Measurements from ENCODE around the gene GHR. TPM values are rescaled to one million over a fixed set of nuclear protein-coding genes. Genes with fewer than 3 reads are reported as not detected.

GHR gene
- polyA plus RNA-seq, 3 donors: not detected

GRCh38 chr5:42422656-42423280 is 471 bp upstream of the GHR start:
- intact Hi-C loops (cut with micrococcal nuclease): no loop called here

GRCh38 chr5:42426016-42426415 is 2.8 kb downstream of the GHR start:
- Histone ChIP-seq H2AFZ (ENCODE audit: insufficient read depth, low read depth, low read length, poor library complexity, severe bottlenecking) (no peak overlapping the region), H4K20me1 (ENCODE audit: insufficient read depth, low read length) (no peaks in the 10 kb centered on the region), H3K27me3 (ENCODE audit: control insufficient read depth in 2 of 2, insufficient read depth in 2 of 2, low read length in 2 of 2) (peaks cover 22 to 37% of the 10 kb centered on the region in 2 donors), H3K9ac (ENCODE audit: insufficient read depth, low read length, poor library complexity, severe bottlenecking) (no peak overlapping the region), H3K36me3 (replicated peaks in 1 of 2; ENCODE audit: control insufficient read depth in 1 of 2, insufficient read depth in 2 of 2, low read length in 2 of 2) (no peaks in the 10 kb centered on the region), H3K4me2 (replicated peaks; ENCODE audit: extremely low read depth, low read length, poor library complexity, severe bottlenecking) (no peak overlapping the region), H3K9me3 (replicated peaks in 1 of 2; ENCODE audit: control insufficient read depth in 1 of 2, insufficient read depth in 1 of 2, low read length in 2 of 2) (peaks cover 0 to 6% of the 10 kb centered on the region in 2 donors), H3K79me2 (ENCODE audit: insufficient read depth, low read length) (no peaks in the 10 kb centered on the region), H3K4me3 (replicated peaks in 1 of 3; ENCODE audit: low read depth in 2 of 3, low read length in 3 of 3) (no peak overlapping the region), H3K27ac (ENCODE audit: low read depth in 1 of 2, low read length in 2 of 2) (no peak overlapping the region), H3K4me1 (ENCODE audit: control insufficient read depth in 1 of 2, insufficient read depth in 2 of 2, low read length in 2 of 2) (peaks cover 7 to 13% of the 10 kb centered on the region in 2 donors)
- Mint-ChIP-seq H3K9me3 (peaks cover 0 to 8% (median 2%) of the 10 kb centered on the region in 7 donors), H3K4me1 (no peaks in the 10 kb centered on the region), H3K36me3 (peaks cover 0 to 2% of the 10 kb centered on the region in 2 donors), H3K4me3 (no peak overlapping the region), H3K27me3 (ENCODE audit: low read depth in 3 of 3) (peaks cover 2 to 13% (median 2%) of the 10 kb centered on the region in 3 donors), H3K27ac (no peak overlapping the region)
- intact Hi-C loops (cut with micrococcal nuclease): no loop called here
- TF ChIP-seq, protein P1, sequence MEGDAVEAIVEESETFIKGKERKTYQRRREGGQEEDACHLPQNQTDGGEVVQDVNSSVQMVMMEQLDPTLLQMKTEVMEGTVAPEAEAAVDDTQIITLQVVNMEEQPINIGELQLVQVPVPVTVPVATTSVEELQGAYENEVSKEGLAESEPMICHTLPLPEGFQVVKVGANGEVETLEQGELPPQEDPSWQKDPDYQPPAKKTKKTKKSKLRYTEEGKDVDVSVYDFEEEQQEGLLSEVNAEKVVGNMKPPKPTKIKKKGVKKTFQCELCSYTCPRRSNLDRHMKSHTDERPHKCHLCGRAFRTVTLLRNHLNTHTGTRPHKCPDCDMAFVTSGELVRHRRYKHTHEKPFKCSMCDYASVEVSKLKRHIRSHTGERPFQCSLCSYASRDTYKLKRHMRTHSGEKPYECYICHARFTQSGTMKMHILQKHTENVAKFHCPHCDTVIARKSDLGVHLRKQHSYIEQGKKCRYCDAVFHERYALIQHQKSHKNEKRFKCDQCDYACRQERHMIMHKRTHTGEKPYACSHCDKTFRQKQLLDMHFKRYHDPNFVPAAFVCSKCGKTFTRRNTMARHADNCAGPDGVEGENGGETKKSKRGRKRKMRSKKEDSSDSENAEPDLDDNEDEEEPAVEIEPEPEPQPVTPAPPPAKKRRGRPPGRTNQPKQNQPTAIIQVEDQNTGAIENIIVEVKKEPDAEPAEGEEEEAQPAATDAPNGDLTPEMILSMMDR (IDR thresholded peaks at IDR 0.05): no peak
- 100% methylated on average over 1 of the region's 3 CpGs for WGBS (ENCODE audit: insufficient coverage)
- no peak for DNase-seq

More at GRCh38 chr5:42422656-42423280, 471 bp upstream of the GHR start:
- Histone ChIP-seq H3K4me1 (ENCODE audit: control insufficient read depth in 1 of 2, insufficient read depth in 2 of 2, low read length in 2 of 2) (peaks cover 7 to 13% of the 10 kb centered on the region in 2 donors), H3K9ac (ENCODE audit: insufficient read depth, low read length, poor library complexity, severe bottlenecking) (no peak overlapping the region), H4K20me1 (ENCODE audit: insufficient read depth, low read length) (no peaks in the 10 kb centered on the region), H2AFZ (ENCODE audit: insufficient read depth, low read depth, low read length, poor library complexity, severe bottlenecking) (peak overlapping the region; percentile 67), H3K9me3 (replicated peaks in 1 of 2; ENCODE audit: control insufficient read depth in 1 of 2, insufficient read depth in 1 of 2, low read length in 2 of 2) (peaks cover 5 to 6% of the 10 kb centered on the region in 2 donors), H3K27ac (ENCODE audit: low read depth in 1 of 2, low read length in 2 of 2) (no peak overlapping the region), H3K79me2 (ENCODE audit: insufficient read depth, low read length) (no peaks in the 10 kb centered on the region), H3K4me3 (replicated peaks in 1 of 3; ENCODE audit: low read depth in 2 of 3, low read length in 3 of 3) (peak overlapping the region in 1 of 3 experiments; percentile 69), H3K27me3 (ENCODE audit: control insufficient read depth in 2 of 2, insufficient read depth in 2 of 2, low read length in 2 of 2) (peaks cover 22 to 37% of the 10 kb centered on the region in 2 donors), H3K36me3 (replicated peaks in 1 of 2; ENCODE audit: control insufficient read depth in 1 of 2, insufficient read depth in 2 of 2, low read length in 2 of 2) (no peaks in the 10 kb centered on the region), H3K4me2 (replicated peaks; ENCODE audit: extremely low read depth, low read length, poor library complexity, severe bottlenecking) (peak overlapping the region; percentile 73)
- TF ChIP-seq, protein P1 (IDR thresholded peaks at IDR 0.05): no peak
- Mint-ChIP-seq H3K9me3 (peaks cover 0 to 8% (median 2%) of the 10 kb centered on the region in 7 donors), H3K27ac (no peak overlapping the region), H3K4me1 (no peaks in the 10 kb centered on the region), H3K4me3 (no peak overlapping the region), H3K27me3 (ENCODE audit: low read depth in 3 of 3) (peaks cover 4 to 17% (median 6%) of the 10 kb centered on the region in 3 donors), H3K36me3 (peaks cover 0 to 2% of the 10 kb centered on the region in 2 donors)
- WGBS (ENCODE audit: insufficient coverage): 39% methylated on average over 3 of the region's 7 CpGs
- DNase-seq: no peak
